GM10266 (cell line): ENCODE data around the gene FARP1.

Experiments used
- DNase-seq: peaks from one replicate; pipeline ENCODE4 v3.0.0; 2012; ENCODE audit errors: extremely low spot score
- TF ChIP-seq, protein P1 (sequence below): IDR thresholded peaks from 2 replicates; pipeline ENCODE4 v1.5.1; 2012; ENCODE audit warnings: mild to moderate bottlenecking, low read depth; ENCODE audit not compliant: control insufficient read depth, insufficient read depth; ENCODE audit errors: missing control alignments

The FARP1 gene

GRCh38 chr13:98489446-98490194 is 346.7 kb downstream of the FARP1 start:
- TF ChIP-seq, protein P1, sequence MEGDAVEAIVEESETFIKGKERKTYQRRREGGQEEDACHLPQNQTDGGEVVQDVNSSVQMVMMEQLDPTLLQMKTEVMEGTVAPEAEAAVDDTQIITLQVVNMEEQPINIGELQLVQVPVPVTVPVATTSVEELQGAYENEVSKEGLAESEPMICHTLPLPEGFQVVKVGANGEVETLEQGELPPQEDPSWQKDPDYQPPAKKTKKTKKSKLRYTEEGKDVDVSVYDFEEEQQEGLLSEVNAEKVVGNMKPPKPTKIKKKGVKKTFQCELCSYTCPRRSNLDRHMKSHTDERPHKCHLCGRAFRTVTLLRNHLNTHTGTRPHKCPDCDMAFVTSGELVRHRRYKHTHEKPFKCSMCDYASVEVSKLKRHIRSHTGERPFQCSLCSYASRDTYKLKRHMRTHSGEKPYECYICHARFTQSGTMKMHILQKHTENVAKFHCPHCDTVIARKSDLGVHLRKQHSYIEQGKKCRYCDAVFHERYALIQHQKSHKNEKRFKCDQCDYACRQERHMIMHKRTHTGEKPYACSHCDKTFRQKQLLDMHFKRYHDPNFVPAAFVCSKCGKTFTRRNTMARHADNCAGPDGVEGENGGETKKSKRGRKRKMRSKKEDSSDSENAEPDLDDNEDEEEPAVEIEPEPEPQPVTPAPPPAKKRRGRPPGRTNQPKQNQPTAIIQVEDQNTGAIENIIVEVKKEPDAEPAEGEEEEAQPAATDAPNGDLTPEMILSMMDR, result no peak
- DNase-seq, result no peak

DNA sequence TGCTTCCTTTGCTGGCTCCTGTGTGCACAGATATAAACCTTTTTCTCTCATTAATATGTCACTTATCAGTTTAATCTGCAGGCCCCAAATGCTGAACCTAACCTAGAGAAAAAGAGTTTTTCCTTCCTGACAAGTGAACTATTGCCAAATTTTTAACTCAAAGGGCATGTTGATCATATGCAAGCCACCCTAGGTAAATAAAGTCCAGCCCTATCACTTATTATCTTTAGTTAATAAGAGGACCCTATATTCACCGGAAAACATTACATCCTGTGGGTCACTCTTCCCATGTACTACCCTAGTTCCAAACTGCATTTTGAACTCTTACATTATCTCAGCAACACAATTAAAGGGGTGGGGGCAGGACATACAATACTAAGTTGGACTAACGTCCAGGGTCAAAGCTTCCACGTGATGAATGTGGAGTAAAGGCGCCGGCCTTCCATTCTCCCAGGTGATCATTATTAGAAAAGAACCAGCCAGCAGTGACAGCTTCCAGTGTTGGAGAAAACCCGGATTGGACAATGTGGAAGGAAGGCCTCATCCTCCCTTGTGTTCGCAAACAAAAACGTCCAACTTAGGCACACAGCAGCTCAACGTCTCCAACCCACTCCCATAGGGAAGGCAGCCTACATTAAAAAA is 347.4 kb downstream of the FARP1 start:
- DNase-seq, result no peak
- TF ChIP-seq, protein P1, result no peak

- DNase-seq, result no peak
Observed at GRCh38 chr13:98490866-98491265, 348.0 kb downstream of the FARP1 start.

DNA sequence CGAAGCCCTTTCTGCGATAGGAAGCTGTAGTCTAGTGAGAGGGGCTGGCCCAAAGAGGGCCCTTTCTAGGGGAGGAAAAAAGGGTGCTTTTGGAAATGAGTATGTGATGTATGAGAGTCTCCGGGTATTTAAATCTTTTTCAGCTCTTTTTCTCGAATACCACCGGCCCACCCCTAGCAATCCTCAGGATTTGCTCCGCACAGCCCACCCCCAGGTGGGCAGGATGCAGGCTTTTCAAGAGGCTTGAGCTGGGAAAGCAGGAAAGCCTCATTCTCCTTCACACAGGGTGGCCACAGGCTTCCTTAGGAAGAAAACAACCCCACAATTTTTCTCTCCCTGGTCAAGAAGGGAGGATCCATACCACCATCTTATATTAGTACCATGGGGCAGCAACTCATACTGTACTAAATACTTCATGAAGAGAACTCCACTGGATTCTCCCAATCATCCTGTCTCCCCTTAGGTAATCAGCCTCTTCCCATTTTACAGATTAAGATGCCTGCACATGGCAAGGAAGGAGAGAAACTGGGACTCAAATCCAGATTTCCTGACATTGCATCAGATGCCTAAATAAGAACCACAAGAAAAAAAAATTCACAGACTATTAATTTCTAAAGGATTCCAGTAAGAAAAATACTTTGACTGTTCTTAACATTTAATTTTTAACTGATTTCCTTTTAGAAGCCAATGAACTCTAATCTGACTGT is 349.6 kb downstream of the FARP1 start:
- TF ChIP-seq, protein P1, result no peak
- DNase-seq, result no peak

More at GRCh38 chr13:98490866-98491265, 348.0 kb downstream of the FARP1 start:
- TF ChIP-seq, protein P1, result no peak

DNA sequence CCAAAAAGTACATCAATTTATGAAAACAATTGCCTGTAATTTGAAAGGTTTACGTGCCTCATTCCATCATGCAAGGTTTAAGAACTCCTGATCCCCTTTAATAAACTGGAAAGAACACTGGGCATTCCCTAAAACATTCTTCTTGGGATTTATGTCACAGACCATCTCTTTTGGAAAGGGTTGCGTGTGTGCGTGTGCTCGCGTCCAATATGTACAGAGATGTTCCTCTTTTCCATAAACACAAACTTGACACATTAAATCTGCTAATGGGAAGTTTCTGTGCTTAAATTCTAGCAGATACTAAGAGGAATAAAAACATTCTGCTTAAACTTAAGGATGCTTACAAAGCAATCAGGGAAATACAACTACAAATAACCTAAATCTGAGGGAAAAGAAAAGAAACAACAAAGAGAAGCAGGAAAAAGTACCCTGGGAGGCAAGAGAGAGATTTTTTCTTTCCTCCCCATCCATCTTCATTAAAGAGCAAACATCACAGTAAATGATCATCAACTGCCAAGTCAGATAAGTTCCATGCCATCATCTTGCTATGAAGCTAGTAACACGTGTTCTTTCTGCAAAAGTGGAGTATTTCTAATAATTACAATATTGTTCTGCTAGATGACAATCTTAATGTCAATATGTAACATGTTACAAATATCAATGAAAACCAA is 350.3 kb downstream of the FARP1 start:
- TF ChIP-seq, protein P1, result no peak

GRCh38 chr13:98494769-98495168 is 351.9 kb downstream of the FARP1 start:
- TF ChIP-seq, protein P1, result no peak
- DNase-seq, result no peak

More for the DNA sequence above, 350.3 kb downstream of the FARP1 start:
- DNase-seq, result no peak
